Stimulated activated CD4-positive, alpha-beta T cell treated with anti-CD3 and anti-CD28 coated beads, Interleukin-4, amount 100 ng/mL, for 24 hours (primary cell): Measurements from ENCODE around the gene TMEM132D.
A peak's percentile ranks its signal among the peaks of the same experiment; 100 is the strongest.
"Not testable (repeated sequence)": the region's sequence is repeated elsewhere in the genome, so short reads cannot be mapped to it uniquely, and the experiment has no call there.

Experiments used
- DNase-seq: peaks from one replicate; pipeline ENCODE4 v3.0.0-alpha.2; 2020

The TMEM132D gene

DNA sequence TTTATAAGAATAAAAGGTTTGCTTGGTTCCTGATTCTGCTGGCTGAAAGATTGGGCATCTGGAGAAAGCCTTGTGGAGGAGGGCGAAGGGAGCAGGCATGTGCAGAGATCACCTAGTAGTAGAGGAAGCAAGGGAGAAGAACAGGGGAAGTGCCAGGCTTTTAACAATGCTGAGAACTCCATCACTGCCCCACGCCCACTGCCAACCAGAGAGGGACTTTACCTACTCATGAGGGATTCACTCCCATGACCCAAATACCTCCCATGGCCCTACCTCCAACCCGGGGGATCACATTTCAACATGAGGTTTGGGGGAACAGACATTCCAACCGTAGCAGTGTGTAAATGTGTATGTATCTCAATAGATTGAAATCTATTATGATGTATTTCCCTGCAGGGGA is 690.3 kb downstream of the TMEM132D start:
- DNase-seq = no peak

DNA sequence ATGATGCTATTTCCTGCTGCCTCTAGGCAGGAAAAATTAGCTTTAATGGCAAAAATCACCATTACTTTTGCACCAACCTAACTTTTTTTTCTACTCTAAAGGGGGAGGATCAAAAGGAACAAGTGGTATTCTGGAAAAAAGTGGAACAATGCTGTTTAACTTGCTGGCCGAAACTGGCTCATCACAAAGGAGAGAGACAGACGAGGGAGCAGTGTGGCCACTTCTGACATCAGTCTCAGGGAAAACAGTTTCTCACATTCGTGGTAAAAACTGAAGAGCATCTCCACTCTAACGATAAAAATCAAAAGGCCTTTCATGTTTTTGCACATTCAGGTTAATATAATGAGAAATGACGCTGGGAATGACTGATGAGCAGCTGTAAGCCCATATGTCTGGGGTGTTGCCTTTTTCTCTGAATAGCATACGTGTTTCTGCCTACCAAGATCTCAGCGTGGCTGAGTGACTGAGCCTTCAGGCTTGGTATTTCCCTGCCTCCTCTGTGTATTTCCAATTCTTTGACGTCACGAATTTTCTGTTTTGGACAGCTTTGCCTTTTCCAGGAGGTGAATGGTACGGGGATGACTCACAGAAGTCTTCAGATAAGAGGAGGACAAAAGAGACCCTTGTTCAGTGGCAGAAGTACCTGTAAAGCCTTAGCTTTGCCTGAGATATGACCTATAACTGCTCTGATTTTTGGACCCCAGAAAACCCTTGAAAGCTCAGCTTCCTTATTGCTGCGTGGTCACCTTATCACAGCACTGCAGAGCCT is 691.8 kb downstream of the TMEM132D start:
- DNase-seq = no peak

DNA sequence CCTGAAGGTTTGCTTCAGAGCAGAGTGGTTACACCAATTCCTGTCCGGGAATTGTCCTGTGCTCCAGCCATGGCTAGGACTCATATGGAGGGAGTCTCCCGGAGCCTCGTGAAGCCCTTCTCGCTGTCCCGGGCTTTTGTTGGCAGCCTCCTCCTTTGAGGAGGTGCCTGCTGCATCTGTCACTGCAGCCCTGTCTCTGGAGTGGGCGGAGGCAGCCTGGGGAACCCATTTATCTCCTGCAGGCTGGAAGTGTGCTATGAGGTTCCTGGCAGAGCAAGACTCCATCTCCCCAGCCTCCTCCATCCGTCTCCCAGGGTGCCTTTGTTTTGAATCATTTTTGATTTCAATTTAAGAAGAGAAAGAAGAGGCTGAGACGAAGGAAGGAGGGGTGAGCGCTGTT is 695.3 kb downstream of the TMEM132D start:
- no peak for DNase-seq

DNA sequence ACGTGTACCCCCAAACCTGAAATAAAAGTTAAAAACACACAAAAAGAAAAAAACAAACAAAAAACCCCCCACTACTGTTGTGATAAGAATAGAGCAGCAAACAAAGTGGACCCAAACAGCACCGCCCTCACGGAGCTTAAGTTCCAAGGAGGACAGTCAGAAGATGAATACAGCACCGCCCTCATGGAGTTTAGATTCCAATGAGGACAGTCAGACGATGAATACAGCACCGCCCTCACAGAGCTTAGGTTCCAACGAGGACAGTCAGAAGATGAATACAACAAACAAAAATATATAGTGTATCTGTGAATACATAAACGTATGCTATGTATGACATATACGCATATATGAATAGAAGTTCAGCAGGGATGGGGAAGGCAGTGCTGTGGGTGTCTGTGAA is 696.7 kb downstream of the TMEM132D start:
- DNase-seq = no peak

DNA sequence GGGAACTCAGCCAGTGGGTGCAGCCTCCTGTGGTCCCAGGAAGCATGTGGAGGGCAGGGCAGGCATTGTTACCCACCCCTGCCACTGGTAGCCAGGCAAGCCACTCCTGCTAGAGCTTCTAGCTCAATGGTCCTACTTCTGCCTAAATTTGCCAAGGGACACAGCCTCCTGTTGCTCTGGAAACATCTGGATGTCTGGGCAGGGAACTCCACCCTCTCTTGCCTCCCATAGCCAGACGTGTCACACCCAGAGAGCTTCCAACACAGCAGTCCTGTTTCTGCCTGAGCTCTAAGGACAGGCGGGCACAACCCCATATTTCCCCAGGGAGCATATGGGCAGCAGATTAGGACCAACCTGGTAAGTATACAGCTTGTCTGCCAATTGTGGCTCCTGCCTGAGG is 700.4 kb downstream of the TMEM132D start:
- DNase-seq = no peak

DNA sequence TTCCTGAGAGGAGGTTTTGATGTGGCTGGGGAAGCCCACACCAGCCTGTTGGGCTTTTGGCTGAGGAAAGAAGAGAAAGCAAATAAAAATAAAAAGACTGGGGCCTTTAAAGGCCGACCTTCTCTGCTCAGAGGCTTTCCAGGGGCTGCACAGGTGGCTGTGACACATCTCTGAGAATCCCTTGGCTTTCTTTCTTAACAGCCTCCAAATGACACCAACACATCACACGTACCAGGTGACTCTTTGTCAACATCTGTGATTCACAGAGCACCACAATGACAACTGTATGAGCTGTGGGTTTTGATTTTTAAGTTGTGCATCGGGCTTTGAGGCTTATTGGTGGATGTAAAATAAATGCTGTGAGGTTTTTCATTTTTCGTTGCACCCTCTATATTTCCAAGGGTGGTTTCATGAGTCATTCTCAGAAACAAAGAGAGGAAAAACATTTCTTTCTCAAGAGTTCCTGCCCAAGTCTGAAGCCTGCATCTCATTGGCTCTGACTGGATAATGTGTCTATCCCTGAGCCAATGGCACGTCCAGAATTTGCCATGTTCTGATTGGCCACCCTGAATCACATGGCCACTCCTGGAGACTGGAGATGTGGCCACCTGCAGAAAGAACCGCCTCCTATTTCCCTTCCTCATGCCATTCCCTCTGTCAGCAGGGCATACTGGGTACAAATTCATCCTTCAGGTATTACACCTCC is 701.6 kb downstream of the TMEM132D start:
- no peak for DNase-seq

DNA sequence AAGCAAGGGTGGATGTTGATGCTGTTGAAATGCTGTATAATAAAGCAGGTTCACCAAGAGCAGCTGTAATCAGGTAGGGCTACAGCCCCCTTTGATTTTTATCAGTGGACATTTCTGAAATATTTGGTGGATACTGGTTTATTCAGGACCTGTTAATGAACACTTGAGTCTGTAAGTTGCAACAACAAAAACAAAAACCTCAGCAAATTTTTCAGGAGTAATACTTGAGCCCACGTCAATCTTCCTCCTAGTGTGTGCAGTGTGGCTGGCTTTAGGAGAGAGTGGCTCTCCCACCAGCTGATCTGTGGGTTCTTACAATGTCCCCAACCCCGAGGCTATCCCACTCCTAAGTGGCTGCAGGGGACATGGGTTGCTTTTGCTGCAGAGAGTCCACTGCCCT is 702.8 kb downstream of the TMEM132D start:
- DNase-seq = no peak

DNA sequence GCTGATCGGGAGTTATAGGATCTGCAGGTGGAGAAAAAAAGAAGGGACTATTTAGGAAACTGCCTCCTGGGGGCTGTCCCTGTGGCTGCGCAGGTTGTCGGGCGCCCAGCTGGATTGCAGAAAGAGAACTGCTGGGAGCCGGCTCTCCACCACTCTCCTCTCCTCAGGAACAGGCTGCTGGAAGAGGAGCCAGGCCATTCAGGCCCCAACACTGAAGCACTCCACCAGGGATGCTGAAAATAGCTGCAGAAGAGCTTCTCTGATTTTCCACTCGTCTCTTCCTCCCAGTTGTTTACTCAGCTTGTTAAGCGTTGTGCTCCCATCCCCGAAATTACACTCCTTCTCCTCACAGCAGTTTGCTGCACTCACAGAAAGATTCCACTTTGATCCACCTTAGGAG is 703.2 kb downstream of the TMEM132D start:
- DNase-seq = no peak

DNA sequence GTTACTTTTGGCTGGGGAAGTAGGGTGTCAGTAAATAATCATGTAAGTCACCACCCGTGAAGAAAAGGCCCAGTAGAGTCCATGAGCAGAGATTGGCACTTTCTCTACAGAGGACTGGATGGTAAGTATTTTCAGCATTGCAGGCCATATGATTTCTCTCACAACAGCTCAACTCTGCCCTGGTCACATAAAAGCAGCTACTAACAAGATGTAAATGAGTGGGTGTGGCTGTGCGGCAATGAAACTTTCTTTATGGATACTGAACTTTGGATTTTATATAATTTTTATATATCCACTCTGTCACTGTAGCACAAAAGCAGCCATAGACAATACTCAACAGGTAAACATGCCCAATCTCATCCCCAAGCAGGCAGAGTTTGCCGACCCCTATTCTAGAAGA is 706.9 kb downstream of the TMEM132D start:
- DNase-seq = no peak

DNA sequence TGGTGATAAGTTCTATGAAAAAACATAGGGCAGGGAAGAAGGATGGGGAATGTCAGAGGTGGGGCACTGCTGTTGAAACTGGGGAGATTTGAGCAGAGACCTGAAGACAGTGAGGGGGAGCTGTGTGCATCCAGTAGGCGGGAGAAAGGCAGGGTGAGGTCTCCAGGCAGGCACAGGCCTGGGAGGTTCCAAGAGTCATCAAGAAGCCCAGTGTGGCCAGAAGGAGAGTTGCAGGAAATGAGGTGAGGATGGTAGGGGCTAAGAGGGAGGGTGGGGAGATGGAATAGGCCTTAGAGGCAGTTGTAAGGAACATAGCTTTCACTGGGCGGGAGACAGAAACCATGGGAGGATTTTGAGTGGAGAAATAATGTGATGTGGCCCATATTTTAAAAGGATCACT is 708.7 kb downstream of the TMEM132D start:
- no peak for DNase-seq

DNA sequence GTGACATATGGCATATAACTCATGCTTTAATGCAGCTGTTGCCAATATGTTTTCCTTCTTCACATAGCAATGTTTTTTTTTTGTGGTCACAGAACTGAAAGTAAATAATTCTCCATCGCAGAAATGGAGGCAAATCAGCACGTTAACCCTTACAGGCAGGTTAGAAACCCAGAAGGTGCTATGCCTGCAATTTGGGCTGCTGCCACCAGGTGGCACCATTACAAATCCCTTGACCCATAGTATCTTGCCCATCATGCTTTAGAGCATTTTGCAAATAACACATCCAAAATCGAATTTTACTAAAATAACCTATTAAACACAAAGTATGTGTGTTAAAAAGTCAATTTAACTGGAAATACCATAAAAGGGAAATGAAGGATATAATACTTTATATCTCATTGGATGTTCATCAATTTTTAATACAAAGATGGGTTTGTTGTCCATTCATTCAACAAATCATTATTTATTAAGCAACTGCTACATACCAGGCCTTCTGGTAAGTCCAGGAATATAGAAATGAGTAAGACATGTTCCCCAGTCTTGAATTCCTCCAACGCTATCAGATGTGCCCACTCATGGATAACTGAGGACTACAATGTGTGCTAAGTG is 710.5 kb downstream of the TMEM132D start:
- peak; percentile 4 for DNase-seq

DNA sequence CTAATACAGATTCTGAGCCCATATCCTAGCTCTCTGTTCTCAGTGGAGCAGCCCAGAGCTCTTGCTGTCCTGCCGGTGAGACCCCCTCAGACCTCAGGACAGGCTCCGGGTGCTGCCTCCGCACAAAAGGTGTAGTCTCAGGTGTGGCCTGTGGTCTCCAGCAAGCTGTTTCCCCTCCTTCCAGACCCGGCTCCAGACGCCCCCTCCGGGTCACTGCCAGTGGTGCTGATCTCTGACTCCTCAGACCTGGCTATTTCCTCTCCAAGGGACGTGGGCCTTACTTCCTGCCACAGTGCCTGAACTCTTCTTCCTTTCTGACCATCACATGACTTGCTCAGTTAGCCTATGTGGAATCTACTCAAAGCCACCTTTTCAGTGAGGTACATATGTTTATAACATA is 713.0 kb downstream of the TMEM132D start:
- no peak for DNase-seq

DNA sequence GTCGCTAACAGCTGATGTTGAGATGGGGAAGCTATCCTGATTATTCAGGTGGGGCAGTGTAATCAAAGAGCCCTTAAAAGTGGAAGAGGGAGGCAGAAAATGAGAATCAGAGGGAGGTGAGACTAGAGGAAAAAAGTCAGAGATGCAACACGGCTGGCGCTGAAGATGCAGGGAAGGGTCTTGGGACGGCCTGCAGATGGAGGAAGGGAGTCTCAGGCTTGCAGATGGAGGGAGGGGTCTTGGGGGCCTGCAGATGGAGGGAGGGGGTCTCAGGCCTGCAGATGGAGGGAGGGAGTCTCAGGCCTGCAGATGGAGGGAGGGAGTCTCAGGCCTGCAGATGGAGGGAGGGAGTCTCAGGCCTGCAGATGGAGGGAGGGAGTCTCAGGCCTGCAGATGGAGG is 713.9 kb downstream of the TMEM132D start:
- DNase-seq = not testable (repeated sequence)

DNA sequence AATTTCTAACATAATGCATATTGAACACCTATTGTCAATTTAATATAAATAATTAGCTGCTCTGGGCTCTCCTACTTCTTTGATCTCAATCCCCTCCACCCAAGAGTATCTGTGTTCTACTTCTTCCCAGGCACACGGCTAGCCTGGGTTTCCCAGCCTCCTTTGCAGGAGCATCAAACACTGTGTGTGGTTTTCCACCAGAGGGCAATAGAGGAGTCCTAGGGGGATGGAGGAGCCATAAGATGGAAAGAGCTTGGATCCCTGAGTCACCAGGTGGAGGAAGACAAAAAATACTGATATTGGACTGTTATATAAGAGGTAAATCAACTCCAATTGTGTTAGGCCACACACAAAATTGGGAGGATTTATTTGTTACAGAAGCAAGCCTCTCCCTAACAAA is 716.9 kb downstream of the TMEM132D start:
- no peak for DNase-seq

DNA sequence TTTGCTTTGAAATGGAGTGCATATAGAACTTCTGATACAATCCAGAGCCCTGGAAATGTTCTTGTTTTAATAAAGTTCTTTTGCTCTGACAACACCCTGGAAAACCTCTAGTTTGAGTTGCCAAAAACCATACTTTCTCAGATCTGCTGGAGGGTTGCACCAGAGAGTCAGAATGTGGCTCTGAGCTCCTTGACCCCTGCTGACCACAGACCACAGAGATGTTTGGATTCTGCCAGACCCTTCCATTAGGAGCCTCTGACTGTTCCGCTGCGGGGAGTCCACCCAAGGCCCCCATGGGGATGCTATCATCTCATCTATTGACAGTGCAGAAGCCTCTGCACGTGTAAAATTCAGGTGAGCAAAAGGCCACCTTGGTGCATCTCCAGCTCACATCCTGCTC is 718.0 kb downstream of the TMEM132D start:
- no peak for DNase-seq

DNA sequence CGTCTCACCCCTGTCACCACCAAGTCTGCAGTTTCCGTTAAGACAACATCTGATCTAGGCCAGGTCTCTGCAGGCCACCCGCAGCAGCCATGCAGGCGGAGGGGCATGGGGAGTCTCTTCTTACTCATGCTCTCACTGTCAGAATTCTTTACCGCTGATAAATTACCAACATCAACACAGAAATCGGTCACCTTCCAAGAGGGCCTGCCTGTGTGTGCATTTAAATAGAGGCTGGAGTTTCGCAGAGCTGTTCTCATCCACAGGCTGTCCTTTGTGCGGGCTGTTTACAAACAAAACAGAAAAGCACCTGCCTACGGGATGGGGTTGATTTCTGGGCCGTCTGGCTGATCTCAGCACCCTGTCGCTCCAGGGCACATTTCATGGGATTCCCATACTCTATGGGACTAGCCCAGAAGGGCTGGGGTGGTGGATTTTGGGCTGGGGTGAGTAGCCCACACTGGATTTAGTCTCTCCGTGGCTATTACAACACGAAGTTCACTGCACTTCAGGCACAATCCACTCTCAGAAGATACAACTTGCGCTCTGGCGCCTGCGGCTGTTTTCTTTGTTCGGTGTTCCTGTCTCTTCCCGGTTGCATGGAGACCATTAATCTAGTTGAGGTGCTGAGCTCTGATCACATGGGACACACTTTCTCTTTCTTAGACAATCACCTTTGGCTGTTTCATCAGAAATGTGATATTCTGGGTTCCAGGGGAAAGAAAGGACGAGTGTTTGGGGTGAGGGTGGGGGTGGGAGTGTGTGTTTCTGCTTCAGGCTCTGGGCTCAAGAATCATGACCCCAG is 719.5 kb downstream of the TMEM132D start:
- DNase-seq = no peak

DNA sequence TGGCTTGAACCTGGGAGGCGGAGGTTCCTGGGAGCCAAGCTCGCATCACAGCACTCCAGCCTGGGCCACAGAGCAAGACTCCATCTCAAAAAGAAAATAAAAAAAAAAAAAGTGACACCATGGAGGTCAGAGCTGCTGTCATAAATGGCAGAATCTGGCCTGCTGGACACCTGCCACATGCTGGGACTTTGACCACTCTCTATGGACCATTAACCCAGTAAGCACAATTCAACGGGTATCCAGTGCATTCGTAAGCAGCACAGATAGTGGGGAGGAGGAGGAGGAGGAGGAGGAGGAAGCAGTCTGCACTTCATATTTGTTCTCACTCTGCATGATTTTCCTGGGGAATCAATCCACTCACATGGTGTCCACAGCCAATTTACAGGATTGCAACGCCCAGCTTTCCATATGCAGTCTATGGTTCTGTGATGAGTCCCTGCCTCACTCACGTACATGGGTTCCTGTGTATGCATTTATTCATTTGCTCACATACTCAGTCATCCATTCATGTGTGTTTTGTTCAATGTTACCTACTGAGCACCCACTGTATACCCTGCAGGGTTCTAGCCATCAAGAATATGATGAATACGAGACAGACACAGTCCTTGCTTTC is 723.8 kb downstream of the TMEM132D start:
- DNase-seq = no peak

DNA sequence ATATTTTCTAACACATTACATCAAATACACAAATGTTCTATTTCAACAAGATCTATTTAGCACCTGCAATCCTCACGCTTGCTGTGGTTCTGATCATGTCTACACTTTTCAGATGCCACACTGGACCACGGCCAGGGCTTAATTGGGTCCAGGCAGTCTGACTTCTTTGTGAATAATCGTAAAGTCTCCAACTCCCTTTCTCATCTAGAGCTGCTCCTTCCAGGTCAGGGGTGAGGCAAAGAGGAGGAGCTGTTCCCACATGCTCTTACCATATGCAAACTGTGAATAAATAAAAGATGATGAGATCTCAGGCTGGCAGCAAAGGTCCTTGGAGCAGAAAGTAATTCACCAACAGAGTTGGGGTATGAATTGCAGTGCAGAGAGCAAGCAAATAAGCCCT is 733.9 kb downstream of the TMEM132D start:
- DNase-seq = no peak

DNA sequence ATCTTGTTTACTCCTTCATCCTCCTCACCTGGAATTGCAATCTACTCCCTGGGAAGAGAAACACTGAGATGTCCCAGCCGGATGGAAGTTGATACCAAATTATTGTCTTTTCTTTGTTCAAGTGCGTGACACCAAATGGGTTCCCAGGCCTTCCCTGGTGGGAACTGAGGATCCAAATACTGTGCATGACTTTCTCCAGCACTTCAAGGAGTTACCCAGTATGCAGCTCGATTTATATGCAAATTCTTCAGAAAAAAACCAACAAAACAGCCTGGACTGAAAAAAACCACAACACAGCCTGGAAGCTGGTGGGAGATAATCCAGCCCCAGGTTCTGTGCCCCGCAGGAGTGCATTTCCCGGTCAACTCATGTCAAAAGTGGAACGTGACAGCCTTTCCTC is 740.0 kb downstream of the TMEM132D start:
- DNase-seq = no peak

DNA sequence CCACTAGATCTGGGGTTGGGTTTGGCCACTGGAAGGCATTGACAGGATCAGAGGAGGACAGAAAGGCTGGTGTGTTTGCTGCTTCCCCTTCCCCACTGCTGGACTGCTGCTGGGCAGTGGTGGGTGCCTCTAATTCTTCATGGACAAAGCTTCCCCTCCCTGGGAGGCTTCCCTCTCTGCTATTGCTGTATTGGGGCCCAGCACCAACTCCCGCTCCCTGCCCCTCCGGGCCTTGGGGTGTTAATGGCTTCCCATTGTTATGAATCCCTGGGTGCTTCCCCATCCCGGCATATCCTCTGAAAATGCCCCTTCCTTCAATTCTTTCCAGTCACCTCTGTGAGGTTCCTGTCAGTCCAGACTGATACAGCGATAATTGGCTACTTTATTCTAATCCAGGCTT is 740.4 kb downstream of the TMEM132D start:
- no peak for DNase-seq

DNA sequence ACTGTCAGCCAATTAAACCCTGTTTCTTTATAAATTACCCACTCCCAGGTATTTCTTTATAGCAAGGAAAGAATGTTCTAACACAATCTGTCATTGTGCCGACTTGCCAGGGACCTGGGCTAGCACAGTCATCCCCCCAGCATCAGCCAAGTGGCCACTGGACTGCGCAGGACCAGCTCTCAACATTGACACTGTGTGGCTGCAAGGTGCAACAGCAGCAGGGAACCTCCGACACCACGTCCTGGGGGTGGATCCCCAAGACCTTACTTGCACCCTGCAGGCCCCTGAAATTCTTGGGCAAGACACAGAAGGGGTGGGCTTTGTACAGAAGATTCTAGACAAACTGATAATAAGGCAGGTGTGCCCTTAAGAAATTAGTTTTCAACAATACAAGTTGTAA is 741.0 kb downstream of the TMEM132D start:
- DNase-seq = no peak

DNA sequence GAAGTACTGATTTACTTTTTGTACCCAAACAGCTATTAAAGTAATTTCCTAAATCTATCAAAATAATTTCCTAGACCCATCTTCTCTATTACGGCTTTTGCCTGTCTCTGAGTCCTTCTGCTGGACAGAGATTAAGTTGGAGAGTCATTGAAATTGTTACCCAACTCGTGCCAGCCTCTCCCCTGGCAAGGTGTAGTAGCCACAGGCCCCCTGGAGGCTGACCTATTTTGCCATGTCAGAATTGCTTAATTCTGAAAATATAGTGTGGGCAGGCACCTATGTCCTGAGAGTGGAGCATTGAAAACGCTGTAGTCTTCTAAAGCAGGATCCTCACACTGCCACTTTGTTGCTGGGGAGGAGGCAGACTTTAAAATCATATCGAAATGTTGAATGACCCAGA is 742.3 kb downstream of the TMEM132D start:
- no peak for DNase-seq

DNA sequence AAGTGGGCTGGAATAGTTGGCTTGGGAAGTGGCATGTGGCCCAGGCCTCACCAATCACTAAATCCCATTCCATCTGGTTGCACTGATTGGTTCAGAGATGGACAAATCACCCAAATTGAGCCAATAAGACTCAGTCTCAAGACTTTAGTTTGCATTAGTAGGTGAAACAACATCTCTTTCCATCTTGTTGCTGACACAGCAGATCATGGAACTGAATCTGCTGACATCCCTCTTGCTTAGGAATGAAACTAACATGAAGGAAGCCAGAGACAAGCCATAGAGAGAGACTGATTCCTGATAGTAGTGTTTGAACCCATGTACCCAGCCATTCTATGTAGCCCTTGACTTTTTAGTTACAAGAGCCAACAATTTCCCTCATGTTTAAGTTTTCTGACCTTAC is 743.5 kb downstream of the TMEM132D start:
- no peak for DNase-seq
